Neural cell (in vitro differentiated cells): ENCODE results near the gene SLC10A1. TPM values are rescaled to one million over a fixed set of nuclear protein-coding genes. Genes with fewer than 3 reads are reported as not detected.

Source experiments
- H2AFZ ChIP-seq: fragments of 200-600, 300-800 bp; sonication (generic), shearing (Covaris generic); 2 replicates; pipeline ENCODE4 v1.6.0; 2014; ENCODE audit warnings: low read depth, mild to moderate bottlenecking, antibody characterized with exemption, low read length, moderate library complexity
- H3F3A ChIP-seq: fragments of 200-600 bp; shearing (Covaris generic); 2 replicates; pipeline ENCODE4 v1.6.1; 2016; ENCODE audit warnings: mild to moderate bottlenecking, moderate library complexity, mixed read lengths, antibody characterized with exemption, low read length; ENCODE audit not compliant: insufficient read depth, poor library complexity, severe bottlenecking
- H3K27ac ChIP-seq: fragments of 200-600, 300-800 bp; sonication (generic), shearing (Covaris generic); 2 replicates; pipeline ENCODE4 v1.5.1; 2014; ENCODE audit warnings: mild to moderate bottlenecking, low read length, moderate library complexity
- H3K27me3 ChIP-seq: fragments of 300-800, 200-600 bp; sonication (generic), shearing (Covaris generic); 2 replicates; pipeline ENCODE4 v1.6.0; 2014; ENCODE audit warnings: mild to moderate bottlenecking, low read depth, low read length, moderate library complexity; ENCODE audit not compliant: insufficient read depth
- H3K36me3 ChIP-seq: fragments of 300-800, 200-600 bp; sonication (generic), shearing (Covaris generic); 2 replicates; pipeline ENCODE4 v1.5.1; 2014; ENCODE audit warnings: mild to moderate bottlenecking, antibody characterized with exemption, low read length, moderate library complexity; ENCODE audit not compliant: insufficient read depth
- H3K4me2 ChIP-seq: fragments of 300-800, 200-600 bp; sonication (generic), shearing (Covaris generic); 2 replicates; pipeline ENCODE4 v1.6.0; 2014; ENCODE audit warnings: mild to moderate bottlenecking, low read length
- H3K4me3 ChIP-seq: fragments of 300-800, 200-600 bp; sonication (generic), shearing (Covaris generic); 2 replicates; pipeline ENCODE4 v1.5.1; 2014; ENCODE audit warnings: mild to moderate bottlenecking, low read length, moderate library complexity
- H3K79me2 ChIP-seq: fragments of 200-600 bp; shearing (Covaris generic); replicated peaks from 2 replicates; pipeline ENCODE4 v1.6.0; 2014; ENCODE audit warnings: mild to moderate bottlenecking, low read length, moderate library complexity; ENCODE audit not compliant: insufficient read depth
- H3K9ac ChIP-seq: fragments of 300-800, 200-600 bp; sonication (generic), shearing (Covaris generic); 2 replicates; pipeline ENCODE4 v1.6.1; 2016; ENCODE audit warnings: mild to moderate bottlenecking, low read length, mixed read lengths
- H3K9me2 ChIP-seq: fragments of 200-600 bp; shearing (Covaris generic); 2 replicates; pipeline ENCODE4 v1.6.1; 2016; ENCODE audit warnings: mild to moderate bottlenecking, low read length, mixed read lengths; ENCODE audit not compliant: insufficient read depth
- H3K9me3 ChIP-seq: fragments of 200-600, 300-800 bp; sonication (generic), shearing (Covaris generic); 2 replicates; pipeline ENCODE4 v1.6.1; 2016; ENCODE audit warnings: mild to moderate bottlenecking, mixed run types, low read length, moderate library complexity, mixed read lengths
- H4K20me1 ChIP-seq: fragments of 200-600 bp; shearing (Covaris generic); 2 replicates; pipeline ENCODE4 v1.6.1; 2016; ENCODE audit warnings: mild to moderate bottlenecking, mixed run types; ENCODE audit not compliant: insufficient read depth
- EP300 ChIP-seq: fragments of 450-650 bp; conservative IDR thresholded peaks from 2 replicates; pipeline ENCODE4 v1.6.1; 2014; ENCODE audit warnings: antibody characterized with exemption, mild to moderate bottlenecking, moderate library complexity; ENCODE audit not compliant: poor library complexity, severe bottlenecking
- EZH2 ChIP-seq: fragments of 200-600, 300-800 bp; shearing (Covaris generic), sonication (generic); IDR thresholded peaks from 2 replicates; pipeline ENCODE4 v1.6.1; 2014; ENCODE audit warnings: antibody characterized with exemption, low read length, borderline replicate concordance, mild to moderate bottlenecking; ENCODE audit not compliant: insufficient read depth, poor library complexity, severe bottlenecking
- MXI1 ChIP-seq: fragments of 450-650 bp; conservative IDR thresholded peaks from 2 replicates; pipeline ENCODE4 v1.6.1; 2014; ENCODE audit warnings: antibody characterized with exemption, mild to moderate bottlenecking; ENCODE audit not compliant: poor library complexity, severe bottlenecking
- POLR2AphosphoS5 ChIP-seq: IDR thresholded peaks from 2 replicates; pipeline ENCODE4 v1.6.1; 2012
- RAD21 ChIP-seq: fragments of 450-650 bp; conservative IDR thresholded peaks from 2 replicates; pipeline ENCODE4 v1.6.1; 2014; ENCODE audit warnings: antibody characterized with exemption, mild to moderate bottlenecking, moderate library complexity
- REST ChIP-seq: IDR thresholded peaks from 2 replicates; pipeline ENCODE4 v1.6.1; 2012; ENCODE audit warnings: borderline replicate concordance
- SMC3 ChIP-seq: fragments of 450-650 bp; conservative IDR thresholded peaks from 2 replicates; pipeline ENCODE4 v1.6.1; 2014; ENCODE audit warnings: antibody characterized with exemption, mild to moderate bottlenecking, moderate library complexity; ENCODE audit not compliant: poor library complexity
- TAF1 ChIP-seq: IDR thresholded peaks from 2 replicates; pipeline ENCODE4 v1.6.1; 2012; ENCODE audit warnings: low read depth
- polyA plus RNA-seq: library from polyadenylated mRNA; depleted of rRNA; stranded (reverse); fragments of >200 nt; gene quantifications from 2 replicates; pipeline ENCODE4 v1.2.3, GENCODE V29; 2014
- TF ChIP-seq, protein P1 (sequence below): fragments of 450-650 bp; IDR thresholded peaks from 2 replicates; pipeline ENCODE4 v1.5.1; 2014; ENCODE audit warnings: antibody characterized with exemption, mild to moderate bottlenecking, moderate library complexity; ENCODE audit not compliant: poor library complexity, severe bottlenecking

SLC10A1 gene
- polyA plus RNA-seq, 1 donor from 2014 or later: not detected

DNA sequence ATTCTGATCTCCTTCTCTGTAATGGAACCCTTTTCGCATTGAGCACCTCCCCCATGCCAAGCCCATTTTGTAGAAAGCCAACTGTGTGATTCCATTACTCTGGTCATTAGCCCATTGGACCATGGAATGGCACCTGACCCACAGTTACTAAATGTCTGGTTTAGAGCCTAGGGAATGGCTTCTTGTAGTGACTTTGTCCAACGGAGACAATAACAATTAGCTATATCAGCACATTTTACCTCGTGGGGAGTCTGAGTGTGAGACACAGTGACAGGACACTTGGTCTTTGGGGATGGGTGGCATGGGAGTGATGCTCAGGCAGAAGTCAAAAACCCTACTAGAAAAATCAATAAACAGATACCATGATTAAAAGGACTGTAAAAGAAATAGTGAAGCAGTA, 10.4 kb downstream of the SLC10A1 start:
- Histone ChIP-seq H3K27me3 (no peaks in the 10 kb centered on the region), H3F3A (no peaks in the 10 kb centered on the region), H3K27ac (no peak overlapping the region), H3K4me3 (no peak overlapping the region), H3K9me3 (no peaks in the 10 kb centered on the region), H3K4me2 (no peak overlapping the region), H3K79me2 (no peaks in the 10 kb centered on the region), H3K36me3 (no peaks in the 10 kb centered on the region), H2AFZ (no peak overlapping the region), H3K9me2 (no peaks in the 10 kb centered on the region), H4K20me1 (no peaks in the 10 kb centered on the region), H3K9ac (no peak overlapping the region)
- TF ChIP-seq REST: no peak
- no peak for TF ChIP-seq SMC3
- no peak for TF ChIP-seq POLR2AphosphoS5
- no peak for TF ChIP-seq EZH2
- TF ChIP-seq RAD21: no peak
- TF ChIP-seq TAF1: no peak
- TF ChIP-seq, protein P1, sequence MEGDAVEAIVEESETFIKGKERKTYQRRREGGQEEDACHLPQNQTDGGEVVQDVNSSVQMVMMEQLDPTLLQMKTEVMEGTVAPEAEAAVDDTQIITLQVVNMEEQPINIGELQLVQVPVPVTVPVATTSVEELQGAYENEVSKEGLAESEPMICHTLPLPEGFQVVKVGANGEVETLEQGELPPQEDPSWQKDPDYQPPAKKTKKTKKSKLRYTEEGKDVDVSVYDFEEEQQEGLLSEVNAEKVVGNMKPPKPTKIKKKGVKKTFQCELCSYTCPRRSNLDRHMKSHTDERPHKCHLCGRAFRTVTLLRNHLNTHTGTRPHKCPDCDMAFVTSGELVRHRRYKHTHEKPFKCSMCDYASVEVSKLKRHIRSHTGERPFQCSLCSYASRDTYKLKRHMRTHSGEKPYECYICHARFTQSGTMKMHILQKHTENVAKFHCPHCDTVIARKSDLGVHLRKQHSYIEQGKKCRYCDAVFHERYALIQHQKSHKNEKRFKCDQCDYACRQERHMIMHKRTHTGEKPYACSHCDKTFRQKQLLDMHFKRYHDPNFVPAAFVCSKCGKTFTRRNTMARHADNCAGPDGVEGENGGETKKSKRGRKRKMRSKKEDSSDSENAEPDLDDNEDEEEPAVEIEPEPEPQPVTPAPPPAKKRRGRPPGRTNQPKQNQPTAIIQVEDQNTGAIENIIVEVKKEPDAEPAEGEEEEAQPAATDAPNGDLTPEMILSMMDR: no peak
- TF ChIP-seq MXI1: no peak
- TF ChIP-seq EP300: no peak

DNA sequence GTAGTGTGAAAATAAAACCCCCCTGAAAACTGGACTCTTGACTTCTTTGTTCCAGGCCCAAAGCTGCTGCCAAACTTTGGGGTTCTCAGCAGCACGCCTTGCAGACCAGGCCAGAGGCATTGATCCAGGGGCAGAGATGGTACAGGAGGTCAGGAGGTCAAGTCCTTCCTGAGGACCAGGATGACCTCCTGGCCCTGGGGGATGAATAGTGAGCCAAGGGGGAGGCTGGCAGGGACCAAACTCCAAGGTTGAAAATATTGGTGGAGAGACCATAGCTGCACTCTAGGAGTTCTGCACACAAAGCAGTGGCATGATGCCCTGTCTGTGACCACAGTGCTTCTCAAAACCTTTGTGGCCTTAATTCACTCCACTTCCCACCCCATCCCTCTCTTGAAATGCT, 12.1 kb downstream of the SLC10A1 start:
- no peak overlapping the region for H3K27ac ChIP-seq
- H3K4me2 ChIP-seq: no peak overlapping the region
- H3F3A ChIP-seq: no peaks in the 10 kb centered on the region
- no peaks in the 10 kb centered on the region for H3K9me3 ChIP-seq
- no peaks in the 10 kb centered on the region for H4K20me1 ChIP-seq
- TF ChIP-seq TAF1: no peak
- TF ChIP-seq POLR2AphosphoS5: no peak
- TF ChIP-seq REST: no peak
- TF ChIP-seq RAD21: no peak
- no peak for TF ChIP-seq MXI1
- no peak for TF ChIP-seq EZH2
- TF ChIP-seq, protein P1: no peak
- no peak for TF ChIP-seq EP300
- no peak for TF ChIP-seq SMC3
- H3K9me2 ChIP-seq: no peaks in the 10 kb centered on the region
- H3K27me3 ChIP-seq: no peaks in the 10 kb centered on the region
- H3K9ac ChIP-seq: no peak overlapping the region
- no peak overlapping the region for H2AFZ ChIP-seq
- peaks cover 3% of the 10 kb centered on the region for H3K36me3 ChIP-seq
- no peaks in the 10 kb centered on the region for H3K79me2 ChIP-seq
- no peak overlapping the region for H3K4me3 ChIP-seq
